Lung (tissue), 12 donors: ENCODE data around the gene SPATA12. TPM values are rescaled to one million over a fixed set of nuclear protein-coding genes. Genes with fewer than 3 reads are reported as not detected.

ENCODE experiments used
- ATAC-seq: fragments of 200-7000 bp; cut with Tn5 transposase; one replicate; pipeline ENCODE4 v1.9.1; 2020; ENCODE audit warnings: moderate number of reproducible peaks; ENCODE audit not compliant: insufficient read depth, low FRiP score
- DNase-seq, 3 donors: peaks; one replicate each; pipeline ENCODE4 v3.0.0-alpha.2; 2013 to 2017
- H3K27ac ChIP-seq, 2 donors: one replicate each; pipeline ENCODE4 v1.5.1; 2013; ENCODE audit warnings: mild to moderate bottlenecking in 2 of 2, moderate library complexity in 2 of 2, control low read depth in 1 of 2, inconsistent platforms in 1 of 2, low read depth in 1 of 2, low read length in 1 of 2
- H3K27me3 ChIP-seq, 3 donors: one replicate each; pipeline ENCODE4 v1.5.1; 2013; ENCODE audit warnings: low read length in 2 of 3; ENCODE audit not compliant: control insufficient read depth in 3 of 3, insufficient read depth in 3 of 3
- H3K36me3 ChIP-seq, 4 donors: one replicate each; pipeline ENCODE4 v1.5.1; 2013; ENCODE audit warnings: low read length in 4 of 4, mild to moderate bottlenecking in 1 of 4, moderate library complexity in 1 of 4; ENCODE audit not compliant: control insufficient read depth in 4 of 4, insufficient read depth in 4 of 4
- H3K4me1 ChIP-seq, 5 donors: one replicate each; pipeline ENCODE4 v1.5.1; 2013; ENCODE audit warnings: low read length in 5 of 5, mild to moderate bottlenecking in 2 of 5, moderate library complexity in 1 of 5; ENCODE audit not compliant: control insufficient read depth in 5 of 5, insufficient read depth in 5 of 5
- H3K4me3 ChIP-seq: one replicate; pipeline ENCODE4 v1.5.1; 2013; ENCODE audit warnings: mild to moderate bottlenecking, control low read depth, moderate library complexity
- H3K9ac ChIP-seq, 2 donors: one replicate each; pipeline ENCODE4 v1.5.1; 2013; ENCODE audit warnings: low read length in 2 of 2, control low read depth in 1 of 2; ENCODE audit not compliant: insufficient read depth in 1 of 2
- H3K9me3 ChIP-seq, 4 donors: one replicate each; pipeline ENCODE4 v1.5.1; 2013; ENCODE audit warnings: low read length in 3 of 4, mild to moderate bottlenecking in 1 of 4, moderate library complexity in 1 of 4; ENCODE audit not compliant: control insufficient read depth in 4 of 4, insufficient read depth in 3 of 4
- WGBS, 2 donors: extraction: QIAGEN DNeasy Blood & Tissue Kit; methylation state at CpG; one replicate each; pipeline ENCODE4 v1.1.7; 2013; 5-methylcytosine and 5-hydroxymethylcytosine counted together
- polyA plus RNA-seq, 2 donors: library from polyadenylated mRNA; stranded (reverse); fragments of 200-250 nt; gene quantifications; one replicate each; pipeline ENCODE4 v1.2.1, GENCODE V29; 2013
- total RNA-seq, 2 donors: library from RNA; depleted of rRNA in 1 of 2; stranded (reverse); fragments of >200 nt in 1 of 2; gene quantifications; one replicate each; pipeline ENCODE4 v1.2.1, GENCODE V29; 2014 to 2021
- TF ChIP-seq, protein P1 (sequence below): IDR thresholded peaks from 2 replicates; pipeline ENCODE4 v1.5.1; 2012; ENCODE audit warnings: mild to moderate bottlenecking; ENCODE audit errors: control extremely low read depth, extremely low read depth
- donor health status: control.
- donor health status: control.
- donor health status: Bipolar disorder and iron deficiency.
- donor health status: healthy.
- donor health status: DM: yes; HTN: yes; CAD: no.

The SPATA12 gene
- total and polyA plus RNA-seq, 4 donors = 0.08 to 0.15 (median 0.08) TPM; not detected in 1

DNA sequence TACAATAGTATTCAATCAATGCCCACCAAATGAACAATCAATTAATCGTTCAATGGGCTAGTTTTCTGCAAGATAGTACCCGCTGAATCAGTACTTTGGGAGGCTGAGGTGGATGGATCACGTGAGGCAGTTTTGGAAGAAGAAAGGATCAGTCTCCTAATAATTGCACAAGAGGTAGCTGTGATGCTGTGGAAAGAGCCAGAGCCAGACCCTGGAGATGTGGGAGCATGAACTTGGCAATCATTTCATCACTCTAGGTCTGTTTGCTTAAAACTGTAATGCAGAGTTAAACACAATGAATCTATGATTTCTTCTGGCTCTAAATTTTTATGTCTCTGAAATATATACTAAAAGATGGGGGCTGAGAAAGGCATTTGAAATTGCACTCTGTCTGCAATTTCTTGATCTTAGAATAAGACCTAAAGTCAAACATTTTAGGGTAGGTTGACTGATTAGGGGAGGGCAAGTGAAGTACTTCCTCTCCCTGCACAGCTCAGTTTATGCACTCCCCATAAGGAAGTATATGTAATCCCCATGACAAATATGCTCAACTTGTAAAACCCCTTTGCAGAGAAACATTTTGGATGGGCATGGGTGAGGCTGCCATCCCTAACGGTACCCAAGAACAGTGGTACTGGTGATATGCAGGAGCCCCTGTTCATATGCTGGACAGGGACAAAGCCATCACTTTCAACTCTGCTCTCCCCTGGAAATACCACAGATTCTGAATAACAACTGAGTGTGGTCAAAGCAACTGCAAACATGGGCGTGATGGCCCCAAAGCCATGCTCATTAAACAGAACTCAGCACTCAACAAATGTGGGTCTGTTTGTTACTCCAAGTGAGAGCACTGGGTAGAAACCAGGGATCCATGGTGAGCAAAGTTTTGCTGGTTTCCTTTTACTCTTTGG is 28.6 kb upstream of the SPATA12 start:
- Histone ChIP-seq H3K36me3 (no peaks in the 10 kb centered on the region), H3K27me3 (no peaks in the 10 kb centered on the region), H3K27ac (no peak overlapping the region), H3K9ac (no peak overlapping the region), H3K4me3 (no peak overlapping the region), H3K4me1 (peaks cover 0 to 18% (median 4%) of the 10 kb centered on the region in 5 donors), H3K9me3 (peaks cover 0 to 2% (median 0%) of the 10 kb centered on the region in 4 donors)
- TF ChIP-seq, protein P1, sequence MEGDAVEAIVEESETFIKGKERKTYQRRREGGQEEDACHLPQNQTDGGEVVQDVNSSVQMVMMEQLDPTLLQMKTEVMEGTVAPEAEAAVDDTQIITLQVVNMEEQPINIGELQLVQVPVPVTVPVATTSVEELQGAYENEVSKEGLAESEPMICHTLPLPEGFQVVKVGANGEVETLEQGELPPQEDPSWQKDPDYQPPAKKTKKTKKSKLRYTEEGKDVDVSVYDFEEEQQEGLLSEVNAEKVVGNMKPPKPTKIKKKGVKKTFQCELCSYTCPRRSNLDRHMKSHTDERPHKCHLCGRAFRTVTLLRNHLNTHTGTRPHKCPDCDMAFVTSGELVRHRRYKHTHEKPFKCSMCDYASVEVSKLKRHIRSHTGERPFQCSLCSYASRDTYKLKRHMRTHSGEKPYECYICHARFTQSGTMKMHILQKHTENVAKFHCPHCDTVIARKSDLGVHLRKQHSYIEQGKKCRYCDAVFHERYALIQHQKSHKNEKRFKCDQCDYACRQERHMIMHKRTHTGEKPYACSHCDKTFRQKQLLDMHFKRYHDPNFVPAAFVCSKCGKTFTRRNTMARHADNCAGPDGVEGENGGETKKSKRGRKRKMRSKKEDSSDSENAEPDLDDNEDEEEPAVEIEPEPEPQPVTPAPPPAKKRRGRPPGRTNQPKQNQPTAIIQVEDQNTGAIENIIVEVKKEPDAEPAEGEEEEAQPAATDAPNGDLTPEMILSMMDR = no peak
- 63 to 79% methylated on average over 5 of the region's 5 CpGs for WGBS, 2 donors
- ATAC-seq = no peak
- peak in 1 of 3 donors; percentile 47 for DNase-seq

DNA sequence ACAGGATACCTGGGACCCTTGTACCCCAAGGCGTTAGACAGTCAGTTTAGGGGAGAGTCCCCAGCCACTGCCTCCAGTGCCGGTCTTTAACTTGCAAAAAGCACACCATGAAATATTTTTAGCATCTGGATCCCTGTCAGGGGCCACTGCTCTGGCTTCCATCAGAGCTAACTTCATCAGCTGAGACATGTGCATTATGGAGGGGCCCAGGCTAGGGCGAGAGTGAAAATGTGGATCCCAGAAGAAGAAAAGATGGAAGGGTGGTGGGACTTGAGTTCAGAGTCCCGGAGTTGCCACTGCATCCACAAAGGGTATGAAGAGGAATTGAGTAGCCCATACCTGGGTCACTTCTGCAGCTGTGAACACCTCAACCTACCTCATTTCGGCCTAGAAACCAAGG is 23.5 kb upstream of the SPATA12 start:
- Histone ChIP-seq H3K27ac (no peak overlapping the region), H3K9me3 (peaks cover 0 to 2% (median 0%) of the 10 kb centered on the region in 4 donors), H3K4me3 (no peak overlapping the region), H3K4me1 (peaks cover 0 to 11% (median 3%) of the 10 kb centered on the region in 5 donors), H3K27me3 (no peaks in the 10 kb centered on the region), H3K9ac (no peak overlapping the region), H3K36me3 (no peaks in the 10 kb centered on the region)
- ATAC-seq (no peak), DNase-seq (peak in 2 of 3 donors; percentile 60 to 80)
- 89 to 94% methylated on average over 5 of the region's 5 CpGs for WGBS, 2 donors
- TF ChIP-seq, protein P1 = no peak

DNA sequence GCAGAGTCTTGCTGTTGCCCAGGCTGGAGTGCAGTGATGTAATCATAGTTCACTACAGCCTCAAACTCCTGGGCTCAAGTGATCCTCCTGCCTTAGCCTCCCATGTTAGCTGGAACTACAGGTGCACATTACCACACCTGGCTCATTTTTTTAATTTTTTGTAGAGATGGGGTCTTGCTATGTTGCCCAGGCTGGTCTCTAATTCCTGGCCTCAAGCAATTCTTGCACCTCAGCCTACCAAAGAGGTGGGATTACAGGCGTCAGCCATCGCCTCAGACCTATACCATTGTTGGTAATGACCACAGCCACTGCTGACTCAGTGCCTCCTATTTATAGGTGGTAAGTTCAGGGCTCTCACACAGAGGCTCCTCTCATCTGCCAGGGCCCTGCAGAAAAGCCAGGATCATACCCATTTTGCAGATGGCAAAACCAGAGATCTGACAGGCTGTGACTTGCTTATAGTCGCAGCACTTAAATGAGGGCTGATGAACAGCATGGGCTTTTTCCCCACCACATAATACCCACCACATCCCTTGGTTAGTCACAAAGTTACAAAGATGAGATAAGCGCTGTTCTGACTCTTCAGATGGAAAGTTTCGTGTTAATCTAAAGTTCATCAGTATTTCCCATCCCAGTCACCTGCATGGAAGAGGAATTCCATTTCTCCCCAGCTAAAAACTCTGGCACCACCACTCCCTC is 21.8 kb upstream of the SPATA12 start:
- 92% methylated on average over 5 of the region's 5 CpGs for WGBS, 2 donors
- TF ChIP-seq, protein P1 = no peak

More for the DNA sequence above, 21.8 kb upstream of the SPATA12 start:
- H3K9ac ChIP-seq = no peak overlapping the region
- H3K4me3 ChIP-seq = no peak overlapping the region
- H3K9me3 ChIP-seq = peaks cover 0 to 2% (median 0%) of the 10 kb centered on the region in 4 donors
- ATAC-seq (no peak), DNase-seq (no peak)
- no peak overlapping the region for H3K27ac ChIP-seq
- no peaks in the 10 kb centered on the region for H3K27me3 ChIP-seq
- no peaks in the 10 kb centered on the region for H3K36me3 ChIP-seq
- peaks cover 0 to 11% (median 3%) of the 10 kb centered on the region in 5 donors for H3K4me1 ChIP-seq
